Neural cell (in vitro differentiated cells): ENCODE data around the gene CELSR1.

Experiments used
- CTCF ChIP-seq: fragments of 450-650 bp; IDR thresholded peaks from 2 replicates; pipeline ENCODE4 v1.5.1; 2014; ENCODE audit warnings: antibody characterized with exemption, mild to moderate bottlenecking, moderate library complexity; ENCODE audit not compliant: poor library complexity, severe bottlenecking
- EZH2 ChIP-seq: fragments of 200-600, 300-800 bp; shearing (Covaris generic), sonication (generic); IDR thresholded peaks from 2 replicates; pipeline ENCODE4 v1.6.1; 2014; ENCODE audit warnings: antibody characterized with exemption, low read length, borderline replicate concordance, mild to moderate bottlenecking; ENCODE audit not compliant: insufficient read depth, poor library complexity, severe bottlenecking
- POLR2AphosphoS5 ChIP-seq: IDR thresholded peaks from 2 replicates; pipeline ENCODE4 v1.6.1; 2012
- RAD21 ChIP-seq: fragments of 450-650 bp; conservative IDR thresholded peaks from 2 replicates; pipeline ENCODE4 v1.6.1; 2014; ENCODE audit warnings: antibody characterized with exemption, mild to moderate bottlenecking, moderate library complexity
- REST ChIP-seq: IDR thresholded peaks from 2 replicates; pipeline ENCODE4 v1.6.1; 2012; ENCODE audit warnings: borderline replicate concordance
- SMC3 ChIP-seq: fragments of 450-650 bp; conservative IDR thresholded peaks from 2 replicates; pipeline ENCODE4 v1.6.1; 2014; ENCODE audit warnings: antibody characterized with exemption, mild to moderate bottlenecking, moderate library complexity; ENCODE audit not compliant: poor library complexity
- TAF1 ChIP-seq: IDR thresholded peaks from 2 replicates; pipeline ENCODE4 v1.6.1; 2012; ENCODE audit warnings: low read depth

GRCh38 chr22:46450931-46451561, 86.4 kb downstream of the CELSR1 start:
- TF ChIP-seq RAD21 = no peak
- no peak for TF ChIP-seq POLR2AphosphoS5
- TF ChIP-seq SMC3 = no peak
- TF ChIP-seq CTCF = no peak
- TF ChIP-seq EZH2 = no peak
- TF ChIP-seq TAF1 = no peak
- no peak for TF ChIP-seq REST
